SK-N-MC (cell line): ENCODE data around the gene ADGRA1.

ENCODE experiments used
- EZH2 ChIP-seq: fragments of 200-600 bp; sonication (generic); IDR thresholded peaks from one replicate; pipeline ENCODE4 v1.6.1; 2017; ENCODE audit warnings: antibody characterized with exemption
- FOXP2 ChIP-seq: optimal IDR thresholded peaks from 2 replicates; pipeline ENCODE3; 2011; ENCODE audit warnings: mild to moderate bottlenecking, moderate library complexity; ENCODE audit not compliant: insufficient read depth; ENCODE audit errors: extremely low read length, control extremely low read depth
- POLR2AphosphoS5 ChIP-seq: IDR thresholded peaks from 2 replicates; pipeline ENCODE4 v1.6.1; 2012; ENCODE audit warnings: mild to moderate bottlenecking, low read depth, low read length, borderline replicate concordance

DNA sequence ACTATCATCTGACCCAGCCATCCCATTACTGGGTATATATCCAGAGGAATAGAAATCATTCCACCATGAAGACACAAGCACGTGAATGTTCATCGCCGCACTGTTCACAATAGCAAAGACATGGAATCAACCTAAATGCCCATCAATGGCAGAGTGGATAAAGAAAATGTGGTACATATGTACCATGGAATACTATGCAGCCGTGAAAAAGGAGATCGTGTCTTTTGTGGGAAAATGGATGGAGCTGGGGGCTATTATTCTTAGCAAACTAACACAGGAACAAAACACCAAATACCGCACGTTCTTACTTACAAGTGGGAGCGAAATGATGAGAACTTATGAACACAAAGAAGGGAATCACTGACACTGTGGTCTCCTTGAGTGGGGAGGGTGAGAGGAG, 62.5 kb downstream of the ADGRA1 start:
- TF ChIP-seq POLR2AphosphoS5 (no peak), EZH2 (no peak), FOXP2 (no peak)
